ENCODE results near the gene BMPR1A.
A peak's percentile ranks its signal among the peaks of the same experiment; 100 is the strongest.
"Not testable (repeated sequence)": the region's sequence is repeated elsewhere in the genome, so short reads cannot be mapped to it uniquely, and the experiment has no call there.

The BMPR1A gene

GRCh38 chr10:86898511-86898910, 142.1 kb downstream of the BMPR1A start:
- no peak for DNase-seq

GRCh38 chr10:86899132-86899531, 142.7 kb downstream of the BMPR1A start:
- no peak for DNase-seq

GRCh38 chr10:86899670-86900276, 143.4 kb downstream of the BMPR1A start:
- peak; percentile 76 for DNase-seq

GRCh38 chr10:86900955-86901354, 144.5 kb downstream of the BMPR1A start:
- peak; percentile 2 for DNase-seq

- no peak for DNase-seq
Measured at GRCh38 chr10:86904600-86904999, 148.2 kb downstream of the BMPR1A start.

- no peak for DNase-seq
Measured at GRCh38 chr10:86905429-86905828, 149.0 kb downstream of the BMPR1A start.

- DNase-seq = no peak
Measured at GRCh38 chr10:86914734-86915133, 158.3 kb downstream of the BMPR1A start.

- no peak for DNase-seq
Measured at GRCh38 chr10:86918022-86918471, 161.6 kb downstream of the BMPR1A start.

- no peak for DNase-seq
Measured at GRCh38 chr10:86922553-86922961, 166.1 kb downstream of the BMPR1A start.

GRCh38 chr10:86929468-86930380, 173.3 kb downstream of the BMPR1A start:
- DNase-seq = no peak

- DNase-seq = no peak
Measured at GRCh38 chr10:86931872-86932271, 175.5 kb downstream of the BMPR1A start.

- no peak for DNase-seq
Measured at GRCh38 chr10:86932674-86933073, 176.3 kb downstream of the BMPR1A start.

- not testable (repeated sequence) for DNase-seq
Measured at GRCh38 chr10:86934162-86934711, 177.8 kb downstream of the BMPR1A start.

GRCh38 chr10:86936661-86937501, 180.5 kb downstream of the BMPR1A start:
- DNase-seq = no peak

- no peak for DNase-seq
Measured at GRCh38 chr10:86937502-86938154, 181.2 kb downstream of the BMPR1A start.

- DNase-seq = no peak
Measured at GRCh38 chr10:86938260-86938659, 181.8 kb downstream of the BMPR1A start.

GRCh38 chr10:86940076-86940475, 183.7 kb downstream of the BMPR1A start:
- DNase-seq = not testable (repeated sequence)

- no peak for DNase-seq
Measured at GRCh38 chr10:86940677-86941076, 184.3 kb downstream of the BMPR1A start.

- DNase-seq = no peak
Measured at GRCh38 chr10:86941426-86941825, 185.0 kb downstream of the BMPR1A start.

- no peak for DNase-seq
Measured at GRCh38 chr10:86941991-86942421, 185.6 kb downstream of the BMPR1A start.

- DNase-seq = no peak
Measured at GRCh38 chr10:86942441-86943315, 186.3 kb downstream of the BMPR1A start.
